Measurements from ENCODE around the gene VWA7. TPM values are rescaled to one million over a fixed set of nuclear protein-coding genes. Genes with fewer than 3 reads are reported as not detected.
"Not testable (repeated sequence)": the region's sequence is repeated elsewhere in the genome, so short reads cannot be mapped to it uniquely, and the experiment has no call there.

The VWA7 gene
- total and polyA plus RNA-seq, 4 donors, result 0.23 to 1.3 (median 0.58) TPM; not detected in 1

DNA sequence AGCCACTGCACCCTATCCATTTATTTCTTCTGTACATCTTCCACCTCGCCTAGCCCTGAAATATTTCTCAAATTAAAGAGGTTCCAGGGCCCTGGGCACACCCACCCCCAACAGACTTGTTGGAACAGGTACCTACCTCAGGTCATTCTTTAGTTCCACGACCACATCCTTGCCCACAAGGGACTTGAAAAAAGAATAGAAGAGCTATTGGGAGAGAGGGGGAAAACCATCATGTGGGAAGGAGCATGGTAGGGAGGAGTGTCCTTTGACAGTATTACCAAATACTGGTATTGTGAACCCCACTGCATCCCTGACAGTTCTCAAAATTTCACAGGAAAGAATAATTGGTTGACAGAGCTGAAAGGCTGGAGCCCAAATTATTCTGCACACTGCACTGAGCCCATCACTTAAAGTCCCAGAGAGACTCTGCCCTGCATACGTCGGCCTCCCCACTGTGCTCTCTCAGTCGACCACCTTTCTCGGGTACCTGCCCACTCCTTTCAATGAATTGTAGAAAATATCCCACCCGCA is 28.9 kb upstream of the VWA7 start:
- WGBS, 2 donors, result 14% methylated on average over 7 of the region's 7 CpGs
- DNase-seq, result no peak
- intact Hi-C loops (cut with DNase I), result no loop called here

DNA sequence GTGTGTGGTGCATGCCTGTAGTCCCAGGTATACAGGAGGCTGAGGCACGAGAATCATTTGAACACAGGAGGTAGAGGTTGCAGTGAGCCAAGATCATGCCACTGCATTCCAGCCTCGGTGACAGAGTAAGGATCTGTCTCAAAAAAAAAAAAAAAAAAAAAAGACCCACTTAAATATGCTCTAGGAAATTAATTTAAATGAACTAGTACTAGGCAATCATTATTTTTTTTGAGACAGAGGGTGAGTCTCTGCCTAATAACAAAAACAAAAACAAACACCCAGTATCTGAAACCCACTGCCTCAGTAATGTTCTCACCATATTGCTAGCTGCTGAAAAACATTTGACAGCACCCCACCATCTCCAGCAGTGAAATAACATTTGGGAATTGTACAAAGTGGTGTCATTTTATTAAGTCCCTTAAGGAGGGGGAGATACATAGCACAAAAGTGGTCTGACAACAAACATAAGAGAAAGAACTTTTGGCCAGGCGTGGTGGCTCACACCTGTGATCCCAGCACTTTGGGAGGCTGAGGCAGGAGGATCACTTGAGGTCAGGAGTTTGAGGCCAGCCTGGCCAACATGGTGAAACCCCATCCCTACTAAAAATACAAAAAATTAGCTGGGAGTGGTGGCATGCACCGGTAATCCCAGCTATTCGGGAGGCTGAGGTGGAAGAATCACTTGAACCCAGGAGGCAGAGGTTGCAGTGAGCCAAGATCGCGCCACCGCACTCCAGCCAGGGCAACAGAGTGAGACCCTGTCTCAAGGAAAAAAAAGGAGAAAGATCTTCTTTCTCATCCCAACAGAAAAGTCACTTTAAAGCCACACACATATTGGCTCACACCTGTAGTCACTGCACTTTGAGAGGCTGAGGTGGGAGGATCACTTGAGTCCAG is 24.2 kb upstream of the VWA7 start:
- H3K36me3 ChIP-seq (ENCODE audit: control insufficient read depth in 1 of 2, insufficient read depth in 2 of 2, low read length in 1 of 2); DNase-seq; intact Hi-C loops (cut with DNase I); H3K27ac ChIP-seq (ENCODE audit: low read depth in 1 of 2, low read length in 2 of 2); H3K4me3 ChIP-seq (ENCODE audit: low read length in 2 of 2); H3K9me3 ChIP-seq (ENCODE audit: control insufficient read depth, low read length); ATAC-seq (ENCODE audit: low FRiP score); H3K4me1 ChIP-seq (ENCODE audit: control insufficient read depth in 1 of 2, insufficient read depth in 2 of 2, low read length in 2 of 2); H3K27me3 ChIP-seq (ENCODE audit: control insufficient read depth in 1 of 2, insufficient read depth in 2 of 2, low read length in 1 of 2): not testable (repeated sequence)
- 90 to 92% methylated on average over 8 of the region's 8 CpGs for WGBS, 2 donors

More for the DNA sequence above, 28.9 kb upstream of the VWA7 start:
- no peaks in the 10 kb centered on the region for H3K27me3 ChIP-seq (ENCODE audit: control insufficient read depth in 1 of 2, insufficient read depth in 2 of 2, low read length in 1 of 2)
- H3K4me1 ChIP-seq (ENCODE audit: control insufficient read depth in 1 of 2, insufficient read depth in 2 of 2, low read length in 2 of 2), result no peaks in the 10 kb centered on the region
- no peak for ATAC-seq (ENCODE audit: low FRiP score)
- peak overlapping the region; percentile 55 to 56 for H3K4me3 ChIP-seq (ENCODE audit: low read length in 2 of 2)
- peak overlapping the region; percentile 69 to 76 for H3K27ac ChIP-seq (ENCODE audit: low read depth in 1 of 2, low read length in 2 of 2)
- no peaks in the 10 kb centered on the region for H3K9me3 ChIP-seq (ENCODE audit: control insufficient read depth, low read length)
- no peaks in the 10 kb centered on the region for H3K36me3 ChIP-seq (ENCODE audit: control insufficient read depth in 1 of 2, insufficient read depth in 2 of 2, low read length in 1 of 2)

DNA sequence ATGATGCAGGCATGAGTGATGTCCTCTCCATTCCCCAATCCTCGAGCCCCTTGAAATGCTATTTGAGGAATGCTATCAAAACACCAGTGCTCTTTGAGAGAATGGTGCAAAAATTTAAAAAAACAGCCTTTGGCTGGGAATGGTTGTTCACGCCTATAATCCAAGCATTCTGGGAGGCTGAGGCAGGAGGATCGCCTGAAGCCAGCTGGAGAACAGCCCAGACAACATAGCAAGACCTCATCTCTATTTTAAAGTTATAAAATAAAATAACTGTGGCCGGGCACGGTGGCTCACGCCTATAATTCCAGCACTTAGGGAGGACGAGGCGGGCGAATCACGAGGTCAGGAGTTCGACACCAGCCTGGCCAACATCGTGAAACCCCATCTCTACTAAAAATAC is 22.7 kb upstream of the VWA7 start:
- H3K4me1 ChIP-seq (ENCODE audit: control insufficient read depth in 1 of 2, insufficient read depth in 2 of 2, low read length in 2 of 2), result no peaks in the 10 kb centered on the region
- peak; percentile 77 to 89 for DNase-seq
- intact Hi-C loops (cut with DNase I), result loop anchor here (5.0 kb wide), 2 partner anchors 33 to 62 kb away; partner anchors contain the start of gene CLIC1 (in 1 of the 2)
- H3K9me3 ChIP-seq (ENCODE audit: control insufficient read depth, low read length), result no peaks in the 10 kb centered on the region
- peak overlapping the region in 1 of 2 donors; percentile 48 for H3K27ac ChIP-seq (ENCODE audit: low read depth in 1 of 2, low read length in 2 of 2)
- H3K27me3 ChIP-seq (ENCODE audit: control insufficient read depth in 1 of 2, insufficient read depth in 2 of 2, low read length in 1 of 2), result no peaks in the 10 kb centered on the region
- H3K36me3 ChIP-seq (ENCODE audit: control insufficient read depth in 1 of 2, insufficient read depth in 2 of 2, low read length in 1 of 2), result no peaks in the 10 kb centered on the region
- H3K4me3 ChIP-seq (ENCODE audit: low read length in 2 of 2), result no peak overlapping the region
- 12 to 19% methylated on average over 12 of the region's 12 CpGs for WGBS, 2 donors
- peak; percentile 22 for ATAC-seq (ENCODE audit: low FRiP score)

DNA sequence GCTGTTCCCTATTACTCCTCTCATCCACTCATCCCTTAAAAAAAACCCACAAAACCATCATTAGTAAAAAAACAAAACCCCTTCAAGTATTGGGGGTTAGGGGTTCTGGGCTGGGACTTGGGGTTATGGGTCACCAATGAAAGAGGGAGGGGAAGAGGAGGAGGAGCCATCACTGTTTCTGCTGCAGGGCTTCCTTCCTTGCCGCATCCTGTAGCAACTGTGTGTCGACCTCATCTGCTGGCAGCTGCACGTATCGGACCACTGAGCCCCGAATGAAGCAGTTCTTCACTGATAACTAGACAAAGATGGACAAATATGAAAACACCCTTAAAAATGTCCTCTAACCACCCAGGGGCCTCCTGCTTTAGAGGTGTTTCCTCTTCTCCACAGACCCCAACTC is 20.5 kb upstream of the VWA7 start:
- intact Hi-C loops (cut with DNase I), result loop anchor here (5.0 kb wide), 2 partner anchors 35 to 60 kb away; partner anchors contain the start of gene CLIC1 (in 1 of the 2)
- DNase-seq (peak in 1 of 2 donors; percentile 52), ATAC-seq (ENCODE audit: low FRiP score) (no peak)
- no peaks in the 10 kb centered on the region for H3K27me3 ChIP-seq (ENCODE audit: control insufficient read depth in 1 of 2, insufficient read depth in 2 of 2, low read length in 1 of 2)
- no peaks in the 10 kb centered on the region for H3K36me3 ChIP-seq (ENCODE audit: control insufficient read depth in 1 of 2, insufficient read depth in 2 of 2, low read length in 1 of 2)
- no peaks in the 10 kb centered on the region for H3K4me1 ChIP-seq (ENCODE audit: control insufficient read depth in 1 of 2, insufficient read depth in 2 of 2, low read length in 2 of 2)
- no peak overlapping the region for H3K4me3 ChIP-seq (ENCODE audit: low read length in 2 of 2)
- 63% methylated on average over 5 of the region's 5 CpGs for WGBS, 2 donors
- peak overlapping the region in 1 of 2 donors; percentile 21 for H3K27ac ChIP-seq (ENCODE audit: low read depth in 1 of 2, low read length in 2 of 2)
- no peaks in the 10 kb centered on the region for H3K9me3 ChIP-seq (ENCODE audit: control insufficient read depth, low read length)

DNA sequence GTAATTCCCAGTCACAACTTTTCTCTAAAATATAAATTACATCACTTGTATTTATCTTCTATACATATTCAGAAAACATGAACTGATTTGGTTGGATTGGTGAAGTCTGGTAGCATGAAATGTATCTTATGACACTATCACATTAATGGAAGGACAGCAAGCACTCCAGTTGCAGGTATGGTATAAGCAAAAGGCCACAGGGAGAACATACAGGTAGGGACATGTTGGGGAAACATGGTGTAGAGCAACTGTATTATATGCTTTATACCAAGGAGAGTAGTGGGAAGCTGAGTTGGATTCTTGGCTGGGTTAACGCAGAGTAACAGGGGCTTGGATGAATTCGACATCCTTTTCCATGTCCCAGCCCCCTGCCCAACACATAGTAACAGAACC is 19.9 kb upstream of the VWA7 start:
- no peak for ATAC-seq (ENCODE audit: low FRiP score)
- no peak overlapping the region for H3K27ac ChIP-seq (ENCODE audit: low read depth in 1 of 2, low read length in 2 of 2)
- DNase-seq, result no peak
- 78 to 84% methylated on average over 2 of the region's 2 CpGs for WGBS, 2 donors
- intact Hi-C loops (cut with DNase I), result loop anchor here (5.0 kb wide), 2 partner anchors 35 to 60 kb away; partner anchors contain the start of gene CLIC1 (in 1 of the 2)
- H3K27me3 ChIP-seq (ENCODE audit: control insufficient read depth in 1 of 2, insufficient read depth in 2 of 2, low read length in 1 of 2), result no peaks in the 10 kb centered on the region
- H3K36me3 ChIP-seq (ENCODE audit: control insufficient read depth in 1 of 2, insufficient read depth in 2 of 2, low read length in 1 of 2), result no peaks in the 10 kb centered on the region
- no peaks in the 10 kb centered on the region for H3K9me3 ChIP-seq (ENCODE audit: control insufficient read depth, low read length)
- no peak overlapping the region for H3K4me3 ChIP-seq (ENCODE audit: low read length in 2 of 2)
- no peaks in the 10 kb centered on the region for H3K4me1 ChIP-seq (ENCODE audit: control insufficient read depth in 1 of 2, insufficient read depth in 2 of 2, low read length in 2 of 2)

DNA sequence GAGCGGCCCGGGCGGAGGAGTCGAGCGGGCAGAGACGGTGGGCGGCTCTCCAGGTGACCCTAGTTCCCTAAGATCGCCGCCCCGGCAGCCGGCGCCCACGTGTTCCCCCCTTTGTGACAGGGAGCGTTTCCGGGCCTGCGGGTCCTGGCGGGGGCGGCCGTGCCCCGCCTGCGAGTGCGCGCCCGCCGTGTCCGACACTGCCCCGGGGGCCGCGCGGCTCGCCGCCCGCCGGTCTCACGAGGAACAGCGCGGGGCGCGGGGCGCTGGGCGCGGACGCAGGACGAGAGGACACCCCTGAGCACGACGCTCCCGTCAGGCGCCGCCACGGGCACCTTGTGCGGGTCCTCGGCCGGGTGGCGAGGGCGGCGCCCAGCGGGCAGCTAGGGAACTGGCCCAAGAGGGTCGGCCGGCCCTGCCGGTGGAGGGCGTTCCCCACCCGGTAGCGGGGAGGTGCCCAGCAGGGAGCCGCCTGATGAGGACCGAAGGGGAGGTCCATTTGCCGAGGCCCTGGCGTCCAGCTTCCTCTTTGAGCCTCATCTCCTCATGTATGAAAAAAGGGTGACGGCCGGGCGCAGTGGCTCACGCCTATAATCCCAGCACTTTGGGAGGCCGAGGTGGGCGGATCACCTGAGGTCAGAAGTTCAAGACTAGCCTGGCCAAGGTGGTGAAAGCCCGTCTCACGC is 18.6 kb upstream of the VWA7 start, which contains the start of gene VARS1:
Gene VARS1 (minus strand): TSS at position 137 of the 683 bp plus-strand sequence. CDS start 535 bp downstream, outside the sequence.
- intact Hi-C loops (cut with DNase I), result loop anchor here (5.0 kb wide), 2 partner anchors 37 to 58 kb away; partner anchors contain the start of gene CLIC1 (in 1 of the 2)
- Histone ChIP-seq H3K9me3 (ENCODE audit: control insufficient read depth, low read length) (no peaks in the 10 kb centered on the region), H3K27me3 (ENCODE audit: control insufficient read depth in 1 of 2, insufficient read depth in 2 of 2, low read length in 1 of 2) (no peaks in the 10 kb centered on the region), H3K27ac (ENCODE audit: low read depth in 1 of 2, low read length in 2 of 2) (peak within 1 kb of the TSS; percentile 33 to 62), H3K4me1 (ENCODE audit: control insufficient read depth in 1 of 2, insufficient read depth in 2 of 2, low read length in 2 of 2) (no peaks in the 10 kb centered on the region), H3K36me3 (ENCODE audit: control insufficient read depth in 1 of 2, insufficient read depth in 2 of 2, low read length in 1 of 2) (no peaks in the 10 kb centered on the region), H3K4me3 (ENCODE audit: low read length in 2 of 2) (peak within 1 kb of the TSS; percentile 43 to 78)
- peak; percentile 94 for ATAC-seq (ENCODE audit: low FRiP score)
- DNase-seq, result peak; percentile 96 to 97
- WGBS, 2 donors, result 0% methylated on average over 45 to 75 of the region's 75 CpGs

DNA sequence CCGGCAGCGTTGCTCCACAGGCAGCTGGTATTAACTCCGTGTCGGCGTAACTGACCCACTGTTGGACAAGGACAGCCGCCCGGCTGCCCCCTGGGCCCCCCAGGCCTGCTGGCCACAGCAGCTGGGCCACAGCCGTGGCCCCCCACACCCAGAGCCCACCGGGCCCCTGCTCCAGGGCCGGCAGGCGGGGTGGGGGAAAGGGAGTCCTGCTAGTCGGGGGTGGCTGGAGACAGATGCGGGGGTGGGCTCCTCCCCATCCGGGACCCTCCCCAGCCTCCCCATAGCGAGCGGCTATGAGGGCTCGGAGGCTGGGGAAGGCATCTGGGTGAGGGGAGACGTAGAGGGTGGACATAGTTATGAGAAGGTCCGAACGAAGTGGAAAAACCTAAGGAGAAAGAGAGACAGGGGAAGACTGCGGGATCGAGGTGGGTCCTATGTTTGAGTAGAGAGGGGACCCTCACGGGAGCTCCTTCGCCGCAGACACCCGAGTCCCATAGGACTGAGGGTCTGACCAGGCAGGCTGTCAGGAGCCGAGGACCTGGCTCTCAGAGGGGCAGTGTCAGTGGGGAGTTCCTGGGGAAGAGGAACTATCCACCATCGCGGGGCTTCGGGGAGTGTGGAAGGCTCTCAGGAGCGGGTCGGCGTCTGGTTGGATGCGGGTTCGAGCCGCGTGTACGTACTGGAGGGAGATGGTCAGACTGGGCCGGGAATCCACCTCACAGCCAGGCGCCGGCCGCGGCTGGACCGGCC is 17.9 kb upstream of the VWA7 start:
- WGBS, 2 donors, result 0 to 1% methylated on average over 44 of the region's 44 CpGs
- peak overlapping the region; percentile 33 to 49 for H3K27ac ChIP-seq (ENCODE audit: low read depth in 1 of 2, low read length in 2 of 2)
- no peaks in the 10 kb centered on the region for H3K36me3 ChIP-seq (ENCODE audit: control insufficient read depth in 1 of 2, insufficient read depth in 2 of 2, low read length in 1 of 2)
- peak overlapping the region; percentile 43 to 78 for H3K4me3 ChIP-seq (ENCODE audit: low read length in 2 of 2)
- intact Hi-C loops (cut with DNase I), result loop anchor here (5.0 kb wide), 3 partner anchors 37 to 128 kb away; partner anchors contain the start of genes CLIC1 (in 2 of the 2), CSNK2B (in 1 of the 2) and LY6G5B (in 1 of the 2)
- H3K4me1 ChIP-seq (ENCODE audit: control insufficient read depth in 1 of 2, insufficient read depth in 2 of 2, low read length in 2 of 2), result no peaks in the 10 kb centered on the region
- H3K27me3 ChIP-seq (ENCODE audit: control insufficient read depth in 1 of 2, insufficient read depth in 2 of 2, low read length in 1 of 2), result no peaks in the 10 kb centered on the region
- H3K9me3 ChIP-seq (ENCODE audit: control insufficient read depth, low read length), result no peaks in the 10 kb centered on the region
- peak; percentile 24 for ATAC-seq (ENCODE audit: low FRiP score)
- peak in 1 of 2 donors; percentile 66 for DNase-seq
